NB4 (cell line): ENCODE results near the gene SLCO3A1.

ENCODE experiments used
- DNase-seq: peaks from one replicate; pipeline ENCODE4 v3.0.0; 2010; ENCODE audit warnings: low read depth
- H3K4me3 ChIP-seq: one replicate; pipeline ENCODE4 v1.5.1; 2011; ENCODE audit warnings: mild to moderate bottlenecking, low read depth, low read length, moderate library complexity
- CTCF ChIP-seq: IDR thresholded peaks from one replicate; pipeline ENCODE4 v1.5.1; 2012; ENCODE audit warnings: low read depth, low read length
- MAX ChIP-seq: IDR thresholded peaks from 2 replicates; pipeline ENCODE4 v1.6.1; 2011; ENCODE audit warnings: low read depth, low read length
- MYC ChIP-seq: IDR thresholded peaks from 2 replicates; pipeline ENCODE4 v1.6.1; 2011; ENCODE audit warnings: low read depth, low read length
- POLR2A ChIP-seq: IDR thresholded peaks from 2 replicates; pipeline ENCODE4 v1.6.1; 2011; ENCODE audit warnings: mild to moderate bottlenecking; ENCODE audit not compliant: insufficient read length; ENCODE audit errors: extremely low read depth

Gene SLCO3A1

GRCh38 chr15:91860498-91860897, 7.0 kb downstream of the SLCO3A1 start:
- TF ChIP-seq MYC (no peak), POLR2A (no peak), CTCF (no peak), MAX (no peak)
- DNase-seq: no peak
- H3K4me3 ChIP-seq: no peak overlapping the region

GRCh38 chr15:91861223-91861622, 7.7 kb downstream of the SLCO3A1 start:
- no peak overlapping the region for H3K4me3 ChIP-seq
- peak; percentile 83 for DNase-seq
- TF ChIP-seq CTCF (no peak), MAX (no peak), POLR2A (no peak), MYC (no peak)

GRCh38 chr15:91862891-91863504, 9.5 kb downstream of the SLCO3A1 start:
- DNase-seq: no peak
- TF ChIP-seq MYC (no peak), MAX (no peak), POLR2A (no peak), CTCF (no peak)
- no peak overlapping the region for H3K4me3 ChIP-seq

- no peak overlapping the region for H3K4me3 ChIP-seq
- DNase-seq: no peak
- no peak for TF ChIP-seq POLR2A
- no peak for TF ChIP-seq CTCF
- TF ChIP-seq MYC: no peak
- TF ChIP-seq MAX: no peak
These were observed 10.2 kb downstream of the SLCO3A1 start for GRCh38 chr15:91863621-91864255.

- TF ChIP-seq CTCF (no peak), MAX (no peak), POLR2A (no peak), MYC (no peak)
- DNase-seq: no peak
- no peak overlapping the region for H3K4me3 ChIP-seq
These were observed 11.2 kb downstream of the SLCO3A1 start for GRCh38 chr15:91864664-91865063.
